ENCODE data around the gene GLRA2. TPM values are rescaled to one million over a fixed set of nuclear protein-coding genes. Genes with fewer than 3 reads are reported as not detected.

GLRA2 gene
- total RNA-seq, 4 donors from 2014 or later = not detected

DNA sequence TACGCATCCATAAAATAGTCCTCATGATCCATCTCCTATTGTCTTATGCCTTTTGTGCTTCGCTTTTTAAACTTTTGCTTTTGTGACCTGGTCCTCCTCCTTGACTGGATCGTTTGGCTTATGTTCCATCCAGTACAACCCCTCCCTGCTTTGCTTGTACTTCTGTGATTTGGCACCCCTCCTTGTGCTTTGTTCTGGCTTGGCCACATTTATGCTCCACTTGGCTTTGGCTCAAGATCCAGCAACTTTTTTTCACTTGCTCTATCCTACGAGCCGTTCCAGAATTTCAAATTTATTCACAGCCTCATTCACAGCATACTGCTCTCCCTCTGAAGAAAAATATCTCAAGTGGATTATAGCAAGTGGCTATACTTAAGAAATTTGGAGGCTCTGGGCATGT lies 28.0 kb upstream of the GLRA2 start:
- 3 to 62% methylated on average over 5 of the region's 5 CpGs for WGBS, 2 donors
- no peaks in the 10 kb centered on the region for H3K9me3 ChIP-seq
- no peak overlapping the region for H3K4me3 ChIP-seq
- no peak for DNase-seq
- no peaks in the 10 kb centered on the region for H3K27me3 ChIP-seq
- no peak overlapping the region for H3K27ac ChIP-seq
- peaks cover 0 to 35% (median 0%) of the 10 kb centered on the region in 3 donors for H3K4me1 ChIP-seq
- no peaks in the 10 kb centered on the region for H3K36me3 ChIP-seq
- TF ChIP-seq CTCF (IDR thresholded peaks at IDR 0.05) (no peak), POLR2A (IDR thresholded peaks at IDR 0.05) (no peak)
- intact Hi-C loops (cut with DNase I) = no loop called here

GRCh38 chrX:14504960-14505538 lies 24.3 kb upstream of the GLRA2 start:
- TF ChIP-seq POLR2A (IDR thresholded peaks at IDR 0.05) (no peak), CTCF (IDR thresholded peaks at IDR 0.05) (no peak)
- Histone ChIP-seq H3K27me3 (no peaks in the 10 kb centered on the region), H3K9me3 (no peaks in the 10 kb centered on the region), H3K36me3 (no peaks in the 10 kb centered on the region), H3K27ac (peak overlapping the region; percentile 22 to 73 (median 50)), H3K4me3 (no peak overlapping the region), H3K4me1 (peaks cover 0 to 54% (median 0%) of the 10 kb centered on the region in 3 donors)
- intact Hi-C loops (cut with DNase I) = no loop called here
- no peak for DNase-seq
- 27 to 53% methylated on average over 1 of the region's 1 CpG for whole genome bisulfite sequencing, 2 donors

DNA sequence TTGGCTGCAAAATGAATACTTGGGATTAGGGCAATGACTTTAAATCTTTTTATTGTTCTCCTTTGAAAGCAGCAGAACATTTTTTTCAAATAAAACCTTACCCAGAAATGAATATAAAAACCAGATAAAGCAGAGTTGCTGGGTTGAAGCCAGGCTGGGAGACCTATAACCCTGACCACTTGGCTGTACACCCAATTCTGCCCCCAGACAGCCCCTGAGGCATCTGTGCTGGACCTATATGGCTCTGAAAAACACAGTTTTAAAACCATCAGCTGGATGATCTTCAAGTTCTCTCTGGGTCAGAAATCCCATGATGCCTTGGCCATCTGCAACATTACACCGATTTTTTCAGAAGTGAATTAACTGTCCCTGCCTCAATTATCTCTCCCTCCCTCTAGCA lies 23.7 kb upstream of the GLRA2 start:
- Histone ChIP-seq H3K27me3 (no peaks in the 10 kb centered on the region), H3K27ac (peak overlapping the region; percentile 22 to 73 (median 50)), H3K4me3 (no peak overlapping the region), H3K36me3 (no peaks in the 10 kb centered on the region), H3K4me1 (peaks cover 0 to 54% (median 0%) of the 10 kb centered on the region in 3 donors), H3K9me3 (no peaks in the 10 kb centered on the region)
- TF ChIP-seq CTCF (IDR thresholded peaks at IDR 0.05) = no peak
- TF ChIP-seq POLR2A (IDR thresholded peaks at IDR 0.05) = no peak
- 45 to 53% methylated on average over 1 of the region's 1 CpG for WGBS, 2 donors
- intact Hi-C loops (cut with DNase I) = no loop called here
- no peak for DNase-seq

DNA sequence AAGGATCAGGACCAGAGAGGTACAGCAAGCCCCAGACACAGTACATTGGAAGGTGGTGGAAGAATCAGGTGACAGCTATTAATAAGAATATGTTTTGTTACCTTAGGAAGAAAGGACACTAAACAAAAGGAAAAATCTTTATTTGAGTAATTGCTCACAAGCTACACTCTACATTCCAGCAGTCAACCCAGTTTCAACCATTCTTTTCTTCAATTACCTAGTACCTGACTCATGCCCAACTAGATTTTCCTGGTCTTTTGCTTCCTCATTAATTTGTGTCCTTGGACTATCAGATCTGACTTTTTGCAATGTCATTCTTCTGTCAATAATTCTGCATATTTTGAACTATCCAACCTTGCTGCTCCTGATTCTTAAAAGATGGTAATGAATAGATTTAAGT lies 22.5 kb upstream of the GLRA2 start:
- H3K4me3 ChIP-seq = no peak overlapping the region
- peaks cover 0 to 44% (median 0%) of the 10 kb centered on the region in 3 donors for H3K4me1 ChIP-seq
- intact Hi-C loops (cut with DNase I) = no loop called here
- no peak for DNase-seq
- no peaks in the 10 kb centered on the region for H3K9me3 ChIP-seq
- H3K27ac ChIP-seq = peak overlapping the region in 3 of 4 donors; percentile 50 to 69 (median 59)
- no peaks in the 10 kb centered on the region for H3K36me3 ChIP-seq
- no peaks in the 10 kb centered on the region for H3K27me3 ChIP-seq
- TF ChIP-seq CTCF (IDR thresholded peaks at IDR 0.05) = no peak
- TF ChIP-seq POLR2A (IDR thresholded peaks at IDR 0.05) = no peak

DNA sequence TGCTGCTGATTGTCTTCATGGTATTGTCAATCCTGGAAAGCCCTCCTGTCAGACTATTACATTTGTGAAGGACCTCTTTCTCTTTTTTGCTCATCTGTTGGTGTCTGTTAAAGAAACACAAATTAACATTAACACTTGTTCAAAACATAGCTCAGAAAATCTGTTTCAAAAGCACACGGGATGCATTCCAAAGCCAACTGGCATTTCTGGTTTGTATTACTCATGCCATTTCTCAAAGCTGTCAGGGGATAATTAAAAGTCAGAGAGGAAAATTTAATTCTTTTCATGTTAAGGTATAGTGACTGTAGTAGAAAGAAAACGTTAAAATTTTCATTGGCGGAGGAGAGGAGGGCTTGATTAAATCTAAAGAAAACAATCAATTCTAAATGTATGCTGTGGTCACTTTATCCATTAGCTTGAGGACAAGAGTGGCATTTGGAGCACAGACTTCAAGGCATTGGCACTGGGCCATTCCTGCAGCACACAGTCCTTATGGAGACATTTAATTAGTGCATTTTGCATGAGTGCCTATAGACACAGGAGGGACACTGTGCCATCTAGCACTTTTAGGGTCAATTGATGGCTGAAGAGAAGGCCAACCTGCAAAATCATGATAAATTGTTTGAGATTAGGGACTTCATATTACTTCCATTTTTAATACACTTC lies 21.2 kb upstream of the GLRA2 start:
- Histone ChIP-seq H3K27ac (peak overlapping the region in 3 of 4 donors; percentile 42 to 69 (median 61)), H3K36me3 (no peaks in the 10 kb centered on the region), H3K27me3 (no peaks in the 10 kb centered on the region), H3K4me1 (peaks cover 0 to 43% (median 0%) of the 10 kb centered on the region in 3 donors), H3K4me3 (no peak overlapping the region), H3K9me3 (no peaks in the 10 kb centered on the region)
- TF ChIP-seq CTCF (IDR thresholded peaks at IDR 0.05) (no peak), POLR2A (IDR thresholded peaks at IDR 0.05) (no peak)
- no peak for DNase-seq
- 36 to 53% methylated on average over 3 of the region's 3 CpGs for WGBS, 2 donors
- intact Hi-C loops (cut with DNase I) = no loop called here

Measured in esophagus squamous epithelium (tissue), 5 donors.